AG04450 (cell line): ENCODE data around the gene EFNA1. TPM values are rescaled to one million over a fixed set of nuclear protein-coding genes. Genes with fewer than 3 reads are reported as not detected.
"Not testable (repeated sequence)": the region's sequence is repeated elsewhere in the genome, so short reads cannot be mapped to it uniquely, and the experiment has no call there.

Experiments
- CTCF ChIA-PET: fragments of 300-600, 350-600 bp; formaldehyde crosslinking; extraction: SDS; loops from one replicate; lab custom pipeline; 2022; ENCODE audit warnings: antibody characterized with exemption, inconsistent platforms; lab: Charles Lee
- POLR2A ChIA-PET: fragments of 350-600 bp; formaldehyde crosslinking; extraction: SDS; loops from one replicate; lab custom pipeline; 2021; ENCODE audit warnings: antibody characterized with exemption, inconsistent platforms; lab: Yijun Ruan, JAX
- DNase-seq: peaks from one replicate; pipeline ENCODE4 v3.0.0-alpha.2; 2011; ENCODE audit warnings: low read depth, low spot score
- H3K27ac ChIP-seq: one replicate; pipeline ENCODE4 v1.5.1; 2012; ENCODE audit warnings: low read depth, low read length, control low read depth
- H3K27me3 ChIP-seq: one replicate; pipeline ENCODE4 v1.6.0; 2012; ENCODE audit warnings: low read length; ENCODE audit not compliant: control insufficient read depth, insufficient read depth
- H3K4me3 ChIP-seq: 2 replicates; pipeline ENCODE4 v1.5.1; 2011; ENCODE audit warnings: mild to moderate bottlenecking, low read depth, low read length, control low read depth
- H3K9me3 ChIP-seq: 2 replicates; pipeline ENCODE4 v1.5.1; 2012; ENCODE audit warnings: low read length; ENCODE audit not compliant: control insufficient read depth, insufficient read depth
- CTCF ChIP-seq: IDR thresholded peaks from 2 replicates; pipeline ENCODE4 v1.5.1; 2011; ENCODE audit warnings: low read depth, low read length, control low read depth, inconsistent platforms
- polyA plus RNA-seq: library from polyadenylated mRNA; depleted of rRNA; stranded (reverse); fragments of >200 nt; gene quantifications from 2 replicates; pipeline ENCODE4 v1.2.3, GENCODE V29; 2011

Gene EFNA1
- polyA plus RNA-seq, 1 experiment = 1.4 TPM

GRCh38 chr1:155140630-155140953 is 12.9 kb downstream of the EFNA1 start:
- ChIA-PET CTCF (interaction anchor here (1.1 kb wide), 1 partner anchor 27 kb away, joined by 3 read pairs; no protein-coding TSS in a partner anchor), POLR2A (interaction anchor here (0.6 to 0.8 kb wide), 2 partner anchors 12 to 32 kb away, joined by 3 to 9 read pairs; no protein-coding TSS in a partner anchor)
- Histone ChIP-seq H3K9me3 (no peaks in the 10 kb centered on the region), H3K27ac (no peak overlapping the region), H3K4me3 (peak overlapping the region; percentile 96), H3K27me3 (peaks cover 13% of the 10 kb centered on the region)
- no peak for TF ChIP-seq CTCF
- no peak for DNase-seq

GRCh38 chr1:155141749-155142148 is 14.1 kb downstream of the EFNA1 start:
- no peak for TF ChIP-seq CTCF
- no peak overlapping the region for H3K4me3 ChIP-seq
- peaks cover 19% of the 10 kb centered on the region for H3K27me3 ChIP-seq
- ChIA-PET CTCF (interaction anchor here (2.0 kb wide), 1 partner anchor 31 kb away, joined by 10 read pairs; the partner anchor contains the start of gene KRTCAP2), POLR2A (no interaction called here)
- DNase-seq = no peak
- H3K9me3 ChIP-seq = no peaks in the 10 kb centered on the region
- H3K27ac ChIP-seq = no peak overlapping the region

- CTCF ChIA-PET = interaction anchor here (1.3 to 1.4 kb wide), 2 partner anchors 27 to 54 kb away, joined by 4 to 5 read pairs; partner anchors contain the start of gene KRTCAP2
- POLR2A ChIA-PET = no interaction called here
- no peak overlapping the region for H3K27ac ChIP-seq
- 0 out of 2 replicates have a peak, but pooled peaks have one; percentile 4 for TF ChIP-seq CTCF
- no peak overlapping the region for H3K4me3 ChIP-seq
- no peak for DNase-seq
- H3K9me3 ChIP-seq = no peaks in the 10 kb centered on the region
- H3K27me3 ChIP-seq = peaks cover 21% of the 10 kb centered on the region
Measured at GRCh38 chr1:155145491-155145890, 17.8 kb downstream of the EFNA1 start.

- POLR2A ChIA-PET, H3K4me3 ChIP-seq, H3K27ac ChIP-seq, H3K9me3 ChIP-seq, H3K27me3 ChIP-seq, DNase-seq: not testable (repeated sequence)
- CTCF ChIA-PET = interaction anchor here (1.8 kb wide), 1 partner anchor 11 kb away, joined by 5 read pairs; no protein-coding TSS in a partner anchor
Measured at GRCh38 chr1:155155996-155156643, 28.4 kb downstream of the EFNA1 start.

GRCh38 chr1:155158991-155159390 is 31.3 kb downstream of the EFNA1 start:
- H3K27me3 ChIP-seq = peaks cover 9% of the 10 kb centered on the region
- H3K9me3 ChIP-seq = no peaks in the 10 kb centered on the region
- CTCF ChIA-PET = no interaction called here
- H3K4me3 ChIP-seq = no peak overlapping the region
- POLR2A ChIA-PET = interaction anchor here (0.7 kb wide), 1 partner anchor 115 kb away, joined by 4 read pairs; the partner anchor contains the start of gene CLK2
- H3K27ac ChIP-seq = peak overlapping the region; percentile 21
- no peak for DNase-seq
- no peak for TF ChIP-seq CTCF
